ENCODE results near the gene ADRB2. TPM values are rescaled to one million over a fixed set of nuclear protein-coding genes. Genes with fewer than 3 reads are reported as not detected.

ADRB2 gene
- total and polyA plus RNA-seq, 10 of the 15 experiments (the other 5 are each of a cell fraction or from before 2014, with no cell fraction given), result 0.03 to 0.34 (median 0.18) TPM; not detected in 1

GRCh38 chr5:148842161-148842560, 15.8 kb downstream of the ADRB2 start:
- TF ChIP-seq HDAC2 (IDR thresholded peaks at IDR 0.05), result no peak
- TF ChIP-seq BCLAF1 (IDR thresholded peaks at IDR 0.05), result no peak
- no peak for TF ChIP-seq MTA2 (IDR thresholded peaks at IDR 0.05; ENCODE audit: low read depth)
- TF ChIP-seq IRF4 (IDR thresholded peaks at IDR 0.05; ENCODE audit: low read depth, low read length), result no peak
- no peak for TF ChIP-seq MTA3 (IDR thresholded peaks at IDR 0.05; ENCODE audit: borderline replicate concordance, low read length)
- no peak for TF ChIP-seq REST (IDR thresholded peaks at IDR 0.05; ENCODE audit: low read depth, low read length)
- TF ChIP-seq PML (IDR thresholded peaks at IDR 0.05; ENCODE audit: low read length), result no peak
- no peak for TF ChIP-seq CBX5 (IDR thresholded peaks at IDR 0.05; ENCODE audit: low read depth)
- TF ChIP-seq CTCF (IDR thresholded peaks at IDR 0.05 in 2 of 3, conservative IDR thresholded peaks at IDR 0.05 in 1 of 3; ENCODE audit: control insufficient read depth in 2 of 3, extremely low read depth in 1 of 3, insufficient read depth in 1 of 3, low read depth in 3 of 3, low read length in 3 of 3), result no peak
- no peak for TF ChIP-seq BRCA1 (IDR thresholded peaks at IDR 0.05; ENCODE audit: low read depth, low read length)
- no peak for TF ChIP-seq EGR1 (IDR thresholded peaks at IDR 0.05; ENCODE audit: borderline replicate concordance in 1 of 2, low read depth in 2 of 2, low read length in 2 of 2)
- no peak for TF ChIP-seq MEF2B (IDR thresholded peaks at IDR 0.05; ENCODE audit: partially characterized antibody, poor library complexity, severe bottlenecking)
- Histone ChIP-seq H3K9me3 (replicated peaks; ENCODE audit: control insufficient read depth, insufficient read depth, low read length) (no peaks in the 10 kb centered on the region), H3K4me1 (ENCODE audit: control insufficient read depth, insufficient read depth, low read length) (no peaks in the 10 kb centered on the region), H3K79me2 (ENCODE audit: control insufficient read depth, insufficient read depth, low read length) (no peaks in the 10 kb centered on the region), H3K4me2 (ENCODE audit: control insufficient read depth, insufficient read depth) (no peak overlapping the region), H4K20me1 (ENCODE audit: control insufficient read depth, insufficient read depth) (no peaks in the 10 kb centered on the region), H3K27ac (ENCODE audit: control insufficient read depth, insufficient read depth) (no peak overlapping the region), H3K9ac (ENCODE audit: control insufficient read depth, insufficient read depth, low read length) (no peak overlapping the region), H3K36me3 (ENCODE audit: control insufficient read depth in 2 of 2, insufficient read depth in 2 of 2, low read length in 1 of 2) (no peaks in the 10 kb centered on the region), H3K27me3 (replicated peaks in 1 of 2; ENCODE audit: control insufficient read depth in 2 of 2, insufficient read depth in 2 of 2, low read length in 1 of 2) (no peaks in the 10 kb centered on the region; a peak in 2 of 4 replicates), H3K4me3 (no peak overlapping the region), H2AFZ (ENCODE audit: control insufficient read depth, low read depth, low read length) (no peak overlapping the region)
- DNase-seq (ENCODE audit: low read depth, low spot score) (no peak), ATAC-seq (no peak), FAIRE-seq (no peak)
- in situ Hi-C loops (cut with MboI), result no loop called here
- ChIA-PET CTCF (interaction anchor here (1.0 kb wide), 1 partner anchor 398 kb away, joined by 3 read pairs; no protein-coding TSS in a partner anchor), SMC1A (ENCODE audit: uncharacterized antibody, unreplicated experiment) (no interaction called here), POLR2A (no interaction called here), RAD21 (ENCODE audit: unreplicated experiment) (interaction anchor here (1.1 to 1.3 kb wide), 2 partner anchors 21 to 101 kb away, joined by 3 read pairs; no protein-coding TSS in a partner anchor)
- no TSS peak for BruUV-seq (replicated peaks)
- WGBS (ENCODE audit: insufficient coverage, insufficient replicate concordance, low lambda C conversion rate, missing lambda C conversion rate), result 42% methylated on average over 2 of the region's 2 CpGs
- intact Hi-C loops (cut with micrococcal nuclease; ENCODE audit: unreplicated experiment), result no loop called here

Measured in GM12878 (cell line).